HepG2 (cell line): ENCODE measurements around the gene ZBTB7A. TPM values are rescaled to one million over a fixed set of nuclear protein-coding genes. Genes with fewer than 3 reads are reported as not detected.

Experiments used
- AHR ChIP-seq: IDR thresholded peaks from 2 replicates; pipeline ENCODE4 v1.6.1; 2018; ENCODE audit warnings: missing genetic modification reagents, missing compliant biosample characterization
- CENPT ChIP-seq: sonication (generic); formaldehyde crosslinking; IDR thresholded peaks from 2 replicates; pipeline ENCODE4 v1.8.0; 2022; ENCODE audit warnings: low read depth, mild to moderate bottlenecking, moderate library complexity, missing genetic modification reagents
- PAX8 ChIP-seq: sonication (generic); formaldehyde crosslinking; IDR thresholded peaks from 2 replicates; pipeline ENCODE4 v1.8.0; 2022; ENCODE audit warnings: mild to moderate bottlenecking, missing genetic modification reagents, borderline replicate concordance
- SIX1 ChIP-seq: sonication (generic); formaldehyde crosslinking; IDR thresholded peaks from 2 replicates; pipeline ENCODE4 v1.4.0; 2020; ENCODE audit warnings: missing genetic modification reagents, borderline replicate concordance
- SMAD1 ChIP-seq: sonication (generic); formaldehyde crosslinking; IDR thresholded peaks from 2 replicates; pipeline ENCODE4 v1.4.0; 2020; ENCODE audit warnings: missing genetic modification reagents, low read depth, mild to moderate bottlenecking, borderline replicate concordance
- SNAPC4 ChIP-seq: sonication (generic); formaldehyde crosslinking; IDR thresholded peaks from 2 replicates; pipeline ENCODE4 v1.4.0; 2020; ENCODE audit warnings: mild to moderate bottlenecking, missing genetic modification reagents
- SRSF9 ChIP-seq: fragments of 200-400 bp; formaldehyde crosslinking; IDR thresholded peaks from 2 replicates; pipeline ENCODE4 v1.6.1; 2018; ENCODE audit warnings: borderline replicate concordance, mild to moderate bottlenecking, low read depth, low read length; ENCODE audit not compliant: insufficient read depth, poor library complexity, severe bottlenecking
- STAG1 ChIP-seq: sonication (generic); formaldehyde crosslinking; IDR thresholded peaks from 2 replicates; pipeline ENCODE4 v1.4.0; 2020; ENCODE audit warnings: missing genetic modification reagents
- ZMAT3 ChIP-seq: sonication (generic); formaldehyde crosslinking; conservative IDR thresholded peaks from 2 replicates; pipeline ENCODE4 v1.7.0; 2021; ENCODE audit warnings: missing genetic modification reagents
- ZNF24 ChIP-seq: fragments of 450-650 bp; IDR thresholded peaks from 2 replicates; pipeline ENCODE4 v1.6.1; 2017; ENCODE audit warnings: antibody characterized with exemption, mild to moderate bottlenecking
- ZNF44 ChIP-seq: sonication (generic); formaldehyde crosslinking; IDR thresholded peaks from 2 replicates; pipeline ENCODE4 v1.5.1; 2020; ENCODE audit warnings: mild to moderate bottlenecking, missing genetic modification reagents
- ZNF577 ChIP-seq: sonication (generic); formaldehyde crosslinking; IDR thresholded peaks from 2 replicates; pipeline ENCODE4 v1.4.0; 2020; ENCODE audit warnings: mild to moderate bottlenecking, low read depth, missing genetic modification reagents, borderline replicate concordance
- ZNF598 ChIP-seq: sonication (generic); formaldehyde crosslinking; IDR thresholded peaks from 2 replicates; pipeline ENCODE4 v1.5.1; 2020; ENCODE audit warnings: mild to moderate bottlenecking, missing genetic modification reagents, borderline replicate concordance
- ZNF737 ChIP-seq: sonication (generic); formaldehyde crosslinking; IDR thresholded peaks from 2 replicates; pipeline ENCODE4 v1.5.0; 2020; ENCODE audit warnings: missing genetic modification reagents, mild to moderate bottlenecking, borderline replicate concordance
- ZNF816 ChIP-seq: sonication (generic); formaldehyde crosslinking; IDR thresholded peaks from 2 replicates; pipeline ENCODE4 v1.8.0; 2022; ENCODE audit warnings: missing genetic modification reagents, mild to moderate bottlenecking, borderline replicate concordance
- ZNF878 ChIP-seq: sonication (generic); formaldehyde crosslinking; IDR thresholded peaks from 2 replicates; pipeline ENCODE4 v1.8.1; 2023; ENCODE audit warnings: mild to moderate bottlenecking, missing genetic modification reagents, moderate library complexity
- polyA plus RNA-seq, 8 experiments: library from polyadenylated mRNA; depleted of rRNA in 3 of 8; stranded (reverse) in 7 of 8; unstranded in 1 of 8; fragments of >200 nt; fragmentation: Illumina TruSeq in 4 of 8; extraction: Trizol in 4 of 8; gene quantifications; 2 replicates each; pipeline versions ENCODE4 v1.2.1 to v1.2.3, GENCODE V29; 2011 to 2016; ENCODE audit warnings: low read depth in 4 of 8, missing spikeins in 1 of 8, mixed read lengths in 1 of 8; ENCODE audit not compliant: insufficient read depth in 1 of 8
- total RNA-seq, 5 experiments: library from RNA; depleted of rRNA; stranded (reverse); fragments of >200 nt; fragmentation: Illumina TruSeq; extraction: Trizol; gene quantifications; 2 replicates each; pipeline ENCODE4 v1.2.3, GENCODE V29; 2016; ENCODE audit warnings: low read depth in 1 of 5
- TF ChIP-seq, protein P1 (sequence below): conservative IDR thresholded peaks from 2 replicates; pipeline ENCODE4 v1.6.1; 2018; ENCODE audit warnings: missing genetic modification reagents

The ZBTB7A gene
- total and polyA plus RNA-seq, 2 of the 13 experiments (the other 11 are each of a cell fraction or from before 2014, with no cell fraction given): 3.6 to 4.0 TPM

- no peak for TF ChIP-seq ZNF598 (CRISPR knock-in tag)
- no peak for TF ChIP-seq ZNF44 (CRISPR knock-in tag)
- TF ChIP-seq SNAPC4: no peak
- TF ChIP-seq, protein P1, sequence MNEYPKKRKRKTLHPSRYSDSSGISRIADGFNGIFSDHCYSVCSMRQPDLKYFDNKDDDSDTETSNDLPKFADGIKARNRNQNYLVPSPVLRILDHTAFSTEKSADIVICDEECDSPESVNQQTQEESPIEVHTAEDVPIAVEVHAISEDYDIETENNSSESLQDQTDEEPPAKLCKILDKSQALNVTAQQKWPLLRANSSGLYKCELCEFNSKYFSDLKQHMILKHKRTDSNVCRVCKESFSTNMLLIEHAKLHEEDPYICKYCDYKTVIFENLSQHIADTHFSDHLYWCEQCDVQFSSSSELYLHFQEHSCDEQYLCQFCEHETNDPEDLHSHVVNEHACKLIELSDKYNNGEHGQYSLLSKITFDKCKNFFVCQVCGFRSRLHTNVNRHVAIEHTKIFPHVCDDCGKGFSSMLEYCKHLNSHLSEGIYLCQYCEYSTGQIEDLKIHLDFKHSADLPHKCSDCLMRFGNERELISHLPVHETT: no peak
- no peak for TF ChIP-seq ZNF878 (CRISPR knock-in tag)
- no peak for TF ChIP-seq AHR (CRISPR knock-in tag)
- TF ChIP-seq ZNF737: no peak
- TF ChIP-seq SRSF9: no peak
- no peak for TF ChIP-seq SMAD1 (CRISPR knock-in tag)
- no peak for TF ChIP-seq ZMAT3 (CRISPR knock-in tag)
- TF ChIP-seq STAG1 (CRISPR knock-in tag): no peak
- no peak for TF ChIP-seq ZNF24
- TF ChIP-seq ZNF816: 0 out of 2 replicates have a peak, but pooled peaks have one; percentile 47
- TF ChIP-seq SIX1 (CRISPR knock-in tag): no peak
- TF ChIP-seq PAX8 (CRISPR knock-in tag): no peak
- TF ChIP-seq CENPT (CRISPR knock-in tag): no peak; the same call in 1 of the 2 replicates
- no peak for TF ChIP-seq ZNF577 (CRISPR knock-in tag)
Observed at GRCh38 chr19:4063369-4064148, 3.1 kb downstream of the ZBTB7A start (continued).
